Glutamatergic neuron (in vitro differentiated cells): ENCODE results near the gene EVL. TPM values are rescaled to one million over a fixed set of nuclear protein-coding genes. Genes with fewer than 3 reads are reported as not detected.

Experiments
- DNase-seq: peaks from one replicate; pipeline ENCODE4 v3.0.0; 2022
- H3K27ac Mint-ChIP-seq: one replicate; pipeline ENCODE4 v1.8.0; 2020; ENCODE audit warnings: mild to moderate bottlenecking, mixed read lengths, inconsistent platforms; ENCODE audit not compliant: unreplicated experiment
- H3K27me3 Mint-ChIP-seq: one replicate; pipeline ENCODE4 v1.8.0; 2020; ENCODE audit warnings: mild to moderate bottlenecking, moderate library complexity, mixed read lengths, inconsistent platforms; ENCODE audit not compliant: unreplicated experiment
- H3K36me3 Mint-ChIP-seq: one replicate; pipeline ENCODE4 v1.8.0; 2020; ENCODE audit warnings: mild to moderate bottlenecking, mixed read lengths, inconsistent platforms; ENCODE audit not compliant: unreplicated experiment
- H3K4me1 Mint-ChIP-seq: one replicate; pipeline ENCODE4 v1.8.0; 2020; ENCODE audit warnings: mild to moderate bottlenecking, low read depth, mixed read lengths, inconsistent platforms; ENCODE audit not compliant: unreplicated experiment
- H3K4me3 Mint-ChIP-seq: one replicate; pipeline ENCODE4 v1.8.0; 2020; ENCODE audit warnings: mild to moderate bottlenecking, mixed read lengths, inconsistent platforms; ENCODE audit not compliant: unreplicated experiment
- H3K9me3 Mint-ChIP-seq: one replicate; pipeline ENCODE4 v1.8.0; 2020; ENCODE audit warnings: mild to moderate bottlenecking, moderate library complexity, mixed read lengths, inconsistent platforms; ENCODE audit not compliant: unreplicated experiment
- total RNA-seq: library from RNA; stranded (reverse); fragmentation: NEBNext Ultra II Directional; extraction: Animal tissue kit (Norgen Biotek cat#: 25700); gene quantifications from one replicate; pipeline ENCODE4 v1.2.1, GENCODE V29; 2021; ENCODE audit not compliant: unreplicated experiment
- TF ChIP-seq, protein P1 (sequence below): fragments of 200-600 bp; sonication (generic); IDR thresholded peaks from one replicate; pipeline ENCODE4 v1.5.0; 2021; ENCODE audit not compliant: partially characterized antibody, unreplicated experiment

The EVL gene
- total RNA-seq, 1 donor from 2014 or later, result 381 TPM

DNA sequence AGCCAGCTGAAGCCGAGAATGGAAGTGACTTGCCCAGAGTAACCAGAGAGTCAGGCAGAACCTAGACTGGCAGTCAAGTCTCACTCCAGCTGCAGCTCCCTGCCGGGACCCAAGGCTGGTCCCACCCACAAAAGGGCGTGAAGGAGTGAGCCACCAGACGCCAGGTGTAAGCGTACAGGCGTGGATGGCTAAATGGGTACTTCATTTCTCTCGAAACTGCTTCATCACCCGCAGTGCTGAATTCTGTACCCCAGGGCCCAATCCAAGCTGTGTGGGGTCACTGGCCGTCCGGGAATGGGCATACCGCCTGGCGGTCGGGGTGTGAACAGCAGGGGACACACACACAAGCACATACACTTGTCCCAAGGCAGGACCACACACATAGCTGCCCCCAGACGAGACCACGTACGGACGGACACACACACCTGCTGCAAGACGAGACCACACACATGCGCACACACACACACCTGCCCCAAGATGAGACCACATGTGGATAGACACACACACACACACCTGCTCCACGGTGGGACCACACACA lies 59.4 kb downstream of the EVL start:
- Mint-ChIP-seq H3K4me3 (no peak overlapping the region), H3K27ac (no peak overlapping the region)

DNA sequence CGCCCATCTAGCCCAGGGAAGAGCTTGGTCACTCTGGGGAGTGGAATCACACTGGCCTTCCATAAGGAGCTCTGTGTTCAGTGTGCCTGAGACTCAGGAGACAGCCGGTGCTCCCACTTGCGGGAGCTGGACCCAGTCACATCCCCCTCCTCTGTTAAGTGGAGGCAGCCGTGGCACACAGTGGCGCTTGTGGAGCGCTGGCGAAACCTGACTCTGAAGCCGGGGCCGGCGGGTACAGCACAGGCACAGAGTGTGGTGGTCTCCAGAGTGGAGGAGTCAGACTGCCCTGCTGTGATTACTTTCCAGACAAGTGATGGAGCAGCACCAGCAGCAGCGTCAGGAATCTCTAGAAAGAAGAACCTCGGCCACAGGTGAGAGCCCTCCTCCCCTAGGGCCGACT lies 61.2 kb downstream of the EVL start:
- no peak overlapping the region for H3K27ac Mint-ChIP-seq
- H3K9me3 Mint-ChIP-seq, result peaks cover 13% of the 10 kb centered on the region
- no peak overlapping the region for H3K4me3 Mint-ChIP-seq
- TF ChIP-seq, protein P1, sequence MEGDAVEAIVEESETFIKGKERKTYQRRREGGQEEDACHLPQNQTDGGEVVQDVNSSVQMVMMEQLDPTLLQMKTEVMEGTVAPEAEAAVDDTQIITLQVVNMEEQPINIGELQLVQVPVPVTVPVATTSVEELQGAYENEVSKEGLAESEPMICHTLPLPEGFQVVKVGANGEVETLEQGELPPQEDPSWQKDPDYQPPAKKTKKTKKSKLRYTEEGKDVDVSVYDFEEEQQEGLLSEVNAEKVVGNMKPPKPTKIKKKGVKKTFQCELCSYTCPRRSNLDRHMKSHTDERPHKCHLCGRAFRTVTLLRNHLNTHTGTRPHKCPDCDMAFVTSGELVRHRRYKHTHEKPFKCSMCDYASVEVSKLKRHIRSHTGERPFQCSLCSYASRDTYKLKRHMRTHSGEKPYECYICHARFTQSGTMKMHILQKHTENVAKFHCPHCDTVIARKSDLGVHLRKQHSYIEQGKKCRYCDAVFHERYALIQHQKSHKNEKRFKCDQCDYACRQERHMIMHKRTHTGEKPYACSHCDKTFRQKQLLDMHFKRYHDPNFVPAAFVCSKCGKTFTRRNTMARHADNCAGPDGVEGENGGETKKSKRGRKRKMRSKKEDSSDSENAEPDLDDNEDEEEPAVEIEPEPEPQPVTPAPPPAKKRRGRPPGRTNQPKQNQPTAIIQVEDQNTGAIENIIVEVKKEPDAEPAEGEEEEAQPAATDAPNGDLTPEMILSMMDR, result no peak
- H3K36me3 Mint-ChIP-seq, result peaks cover 6% of the 10 kb centered on the region
- H3K4me1 Mint-ChIP-seq, result peaks cover 15% of the 10 kb centered on the region
- peaks cover 11% of the 10 kb centered on the region for H3K27me3 Mint-ChIP-seq
- no peak for DNase-seq

More for the DNA sequence above, 59.4 kb downstream of the EVL start:
- no peak for DNase-seq
- peaks cover 11% of the 10 kb centered on the region for H3K9me3 Mint-ChIP-seq
- peaks cover 6% of the 10 kb centered on the region for H3K36me3 Mint-ChIP-seq
- H3K4me1 Mint-ChIP-seq, result peaks cover 15% of the 10 kb centered on the region
- TF ChIP-seq, protein P1, result no peak
- peaks cover 16% of the 10 kb centered on the region for H3K27me3 Mint-ChIP-seq

DNA sequence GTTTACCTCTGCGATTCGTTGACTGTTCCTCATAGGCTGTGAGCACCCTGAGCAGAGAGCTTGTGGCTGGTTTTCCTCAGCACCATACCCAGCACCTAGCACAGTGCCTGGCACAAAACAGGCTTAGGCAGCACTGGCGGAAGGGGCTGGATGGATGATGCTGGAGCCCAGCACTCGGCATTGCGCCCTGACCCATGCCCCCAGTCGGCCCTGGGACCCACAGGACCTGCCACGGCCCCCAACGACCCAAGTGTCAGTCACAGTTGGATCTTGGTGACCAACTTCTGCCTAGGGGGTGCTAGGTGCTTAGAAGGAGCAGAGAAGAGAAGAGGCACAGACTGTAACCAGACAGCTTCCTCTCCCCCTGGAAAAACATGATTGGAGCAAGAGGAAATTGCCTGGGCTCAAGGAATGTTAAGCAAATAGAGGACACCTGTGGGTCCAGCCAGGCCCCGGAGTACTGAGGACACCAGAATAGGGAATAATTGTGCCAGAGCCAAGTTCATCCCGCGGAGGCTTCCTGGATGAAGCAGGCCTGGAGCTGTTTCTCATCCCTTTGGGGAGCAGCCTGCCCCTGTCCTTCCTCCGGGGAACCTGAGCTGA lies 62.7 kb downstream of the EVL start:
- Mint-ChIP-seq H3K27ac (no peak overlapping the region), H3K4me3 (no peak overlapping the region), H3K27me3 (peaks cover 10% of the 10 kb centered on the region), H3K36me3 (peaks cover 6% of the 10 kb centered on the region), H3K4me1 (peaks cover 5% of the 10 kb centered on the region), H3K9me3 (peaks cover 14% of the 10 kb centered on the region)
- TF ChIP-seq, protein P1, result no peak
- DNase-seq, result no peak

DNA sequence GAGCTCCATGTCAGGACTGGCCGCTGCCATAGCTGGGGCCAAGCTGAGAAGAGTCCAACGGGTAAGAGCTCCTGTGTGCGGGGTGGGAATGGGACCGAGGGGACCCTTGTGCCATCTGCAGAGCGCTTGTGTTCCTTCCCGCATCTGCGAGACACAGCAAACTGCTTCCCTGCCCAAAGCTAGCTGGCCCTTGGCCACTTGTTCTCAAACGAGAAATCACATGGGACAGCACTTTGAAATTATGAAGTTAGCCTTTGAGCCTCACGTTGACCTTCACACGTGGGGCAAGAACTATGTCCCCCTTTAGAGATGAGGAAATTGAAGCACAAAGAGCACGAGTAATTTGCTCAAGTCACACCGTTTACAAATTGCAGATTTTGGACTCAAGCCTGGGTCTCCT lies 63.5 kb downstream of the EVL start:
- TF ChIP-seq, protein P1, result no peak
- Mint-ChIP-seq H3K27ac (no peak overlapping the region), H3K36me3 (peaks cover 6% of the 10 kb centered on the region), H3K27me3 (peaks cover 10% of the 10 kb centered on the region), H3K4me3 (no peak overlapping the region), H3K4me1 (peaks cover 3% of the 10 kb centered on the region), H3K9me3 (peaks cover 13% of the 10 kb centered on the region)
- no peak for DNase-seq

DNA sequence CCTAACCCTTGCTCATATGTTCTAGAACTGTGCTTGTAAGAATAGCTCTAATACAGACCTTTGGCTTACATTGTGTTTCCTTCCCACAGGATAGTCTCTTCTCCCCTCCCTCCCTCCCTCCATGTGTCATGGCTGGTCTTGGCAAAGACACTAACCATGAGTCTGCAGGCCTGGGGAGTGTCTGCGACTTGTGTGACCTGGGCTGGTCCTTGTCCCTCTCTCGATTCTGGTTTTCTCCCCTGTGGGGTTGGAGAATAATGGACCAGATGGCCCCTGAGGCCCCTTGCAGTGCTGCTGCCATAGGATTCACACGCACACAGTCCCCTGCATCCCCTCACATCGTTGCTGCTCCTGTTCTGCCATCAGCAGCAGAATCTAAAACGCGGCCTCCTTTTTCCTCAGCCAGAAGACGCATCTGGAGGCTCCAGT lies 64.0 kb downstream of the EVL start:
- peak overlapping the region; percentile 19 for H3K27ac Mint-ChIP-seq
- TF ChIP-seq, protein P1, result no peak
- no peak overlapping the region for H3K4me3 Mint-ChIP-seq
- no peak for DNase-seq
- peaks cover 13% of the 10 kb centered on the region for H3K9me3 Mint-ChIP-seq
- peaks cover 6% of the 10 kb centered on the region for H3K36me3 Mint-ChIP-seq
- H3K27me3 Mint-ChIP-seq, result peaks cover 11% of the 10 kb centered on the region
- H3K4me1 Mint-ChIP-seq, result peaks cover 3% of the 10 kb centered on the region
